ENCODE data around the gene AQP6.
"Not testable (repeated sequence)": the region's sequence is repeated elsewhere in the genome, so short reads cannot be mapped to it uniquely, and the experiment has no call there.

Gene AQP6

GRCh38 chr12:49969027-49969426 is 3.7 kb upstream of the AQP6 start:
- no peak overlapping the region for H3K4me3 ChIP-seq (ENCODE audit: low read depth, low read length)

- H3K4me3 ChIP-seq (ENCODE audit: low read depth, low read length) = no peak overlapping the region
These were observed 2.9 kb upstream of the AQP6 start for GRCh38 chr12:49969651-49970429.

- H3K4me3 ChIP-seq (ENCODE audit: low read depth, low read length) = no peak overlapping the region
These were observed 2.1 kb upstream of the AQP6 start for GRCh38 chr12:49970658-49971057.

- no peak overlapping the region for H3K4me3 ChIP-seq (ENCODE audit: low read depth, low read length)
These were observed 1.6 kb upstream of the AQP6 start for GRCh38 chr12:49971141-49971540.

GRCh38 chr12:49972129-49972528 is 618 bp upstream of the AQP6 start:
- no peak overlapping the region for H3K4me3 ChIP-seq (ENCODE audit: low read depth, low read length)

- no peak overlapping the region for H3K4me3 ChIP-seq (ENCODE audit: low read depth, low read length)
These were observed 649 bp downstream of the AQP6 start for GRCh38 chr12:49973361-49973830.

GRCh38 chr12:49974231-49974675 is 1.5 kb downstream of the AQP6 start:
- H3K4me3 ChIP-seq (ENCODE audit: low read depth, low read length) = no peak overlapping the region

- no peak overlapping the region for H3K4me3 ChIP-seq (ENCODE audit: low read depth, low read length)
These were observed 2.0 kb downstream of the AQP6 start for GRCh38 chr12:49974677-49975317.

GRCh38 chr12:49975318-49975761 is 2.6 kb downstream of the AQP6 start:
- no peak overlapping the region for H3K4me3 ChIP-seq (ENCODE audit: low read depth, low read length)

GRCh38 chr12:49976557-49976956 is 3.8 kb downstream of the AQP6 start:
- no peak overlapping the region for H3K4me3 ChIP-seq (ENCODE audit: low read depth, low read length)

GRCh38 chr12:49978125-49978524 is 5.4 kb downstream of the AQP6 start:
- no peak overlapping the region for H3K4me3 ChIP-seq (ENCODE audit: low read depth, low read length)

GRCh38 chr12:49979016-49979586 is 6.4 kb downstream of the AQP6 start:
- H3K4me3 ChIP-seq (ENCODE audit: low read depth, low read length) = no peak overlapping the region

GRCh38 chr12:49979791-49980190 is 7.0 kb downstream of the AQP6 start:
- H3K4me3 ChIP-seq (ENCODE audit: low read depth, low read length) = no peak overlapping the region

- H3K4me3 ChIP-seq (ENCODE audit: low read depth, low read length) = no peak overlapping the region
These were observed 8.0 kb downstream of the AQP6 start for GRCh38 chr12:49980501-49981349.

- no peak overlapping the region for H3K4me3 ChIP-seq (ENCODE audit: low read depth, low read length)
These were observed 9.7 kb downstream of the AQP6 start for GRCh38 chr12:49982246-49983087.

- H3K4me3 ChIP-seq (ENCODE audit: low read depth, low read length) = no peak overlapping the region
These were observed 11.1 kb downstream of the AQP6 start for GRCh38 chr12:49983892-49984291.

- no peak overlapping the region for H3K4me3 ChIP-seq (ENCODE audit: low read depth, low read length)
These were observed 12.0 kb downstream of the AQP6 start for GRCh38 chr12:49984476-49985359.

GRCh38 chr12:49985981-49986380 is 13.2 kb downstream of the AQP6 start:
- H3K4me3 ChIP-seq (ENCODE audit: low read depth, low read length) = no peak overlapping the region

GRCh38 chr12:49986476-49986875 is 13.7 kb downstream of the AQP6 start:
- not testable (repeated sequence) for H3K4me3 ChIP-seq (ENCODE audit: low read depth, low read length)
